HG03432 (cell line): ENCODE data around the gene VAV2.
A peak's percentile ranks its signal among the peaks of the same experiment; 100 is the strongest.

Experiments used
- ATAC-seq: cut with Tn5 transposase; IDR thresholded peaks from one replicate; pipeline ENCODE4 v1.9.1; 2021; ENCODE audit warnings: mild to moderate bottlenecking, moderate library complexity; ENCODE audit not compliant: unreplicated experiment

Gene VAV2

GRCh38 chr9:133981589-133981957, 10.6 kb downstream of the VAV2 start:
- no peak for ATAC-seq

- ATAC-seq: no peak
Measured at GRCh38 chr9:133980864-133981588, 11.1 kb downstream of the VAV2 start.

GRCh38 chr9:133979921-133980863, 11.9 kb downstream of the VAV2 start:
- ATAC-seq: peak; percentile 22

GRCh38 chr9:133979273-133979920, 12.7 kb downstream of the VAV2 start:
- peak; percentile 55 for ATAC-seq

GRCh38 chr9:133978899-133979272, 13.2 kb downstream of the VAV2 start:
- ATAC-seq: no peak

DNA sequence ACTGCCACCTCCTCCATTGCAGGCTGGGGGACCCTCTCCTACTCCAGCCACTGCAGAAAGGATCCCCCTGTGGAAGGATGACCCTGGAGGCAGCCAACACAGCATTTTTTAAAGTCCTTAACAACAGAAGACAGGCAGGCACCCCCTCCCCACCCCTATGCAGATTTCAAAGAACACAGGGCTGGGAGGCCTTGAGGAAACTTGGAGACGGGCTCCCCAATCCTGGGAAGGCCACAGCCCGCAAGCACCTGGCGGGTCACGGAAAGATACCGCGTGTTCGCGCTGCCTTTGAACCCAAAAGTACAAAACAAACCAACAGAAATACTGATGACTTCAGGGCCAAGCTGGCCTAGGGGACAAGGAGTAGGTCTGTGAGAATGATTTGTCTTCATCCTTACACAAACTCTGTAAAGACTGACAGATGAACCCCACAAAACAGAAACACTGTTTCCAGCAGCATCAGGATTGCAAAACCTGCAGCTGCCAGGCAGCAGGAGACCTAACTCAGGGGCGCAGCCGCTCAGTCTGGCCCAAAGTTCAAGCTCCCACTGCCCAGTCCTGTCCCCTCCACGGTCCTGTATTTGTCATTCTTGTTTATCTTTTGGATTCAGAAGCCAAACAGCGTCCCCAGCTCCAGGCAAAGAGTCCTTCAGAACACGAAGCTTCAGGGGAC, 13.8 kb downstream of the VAV2 start:
- ATAC-seq: no peak

DNA sequence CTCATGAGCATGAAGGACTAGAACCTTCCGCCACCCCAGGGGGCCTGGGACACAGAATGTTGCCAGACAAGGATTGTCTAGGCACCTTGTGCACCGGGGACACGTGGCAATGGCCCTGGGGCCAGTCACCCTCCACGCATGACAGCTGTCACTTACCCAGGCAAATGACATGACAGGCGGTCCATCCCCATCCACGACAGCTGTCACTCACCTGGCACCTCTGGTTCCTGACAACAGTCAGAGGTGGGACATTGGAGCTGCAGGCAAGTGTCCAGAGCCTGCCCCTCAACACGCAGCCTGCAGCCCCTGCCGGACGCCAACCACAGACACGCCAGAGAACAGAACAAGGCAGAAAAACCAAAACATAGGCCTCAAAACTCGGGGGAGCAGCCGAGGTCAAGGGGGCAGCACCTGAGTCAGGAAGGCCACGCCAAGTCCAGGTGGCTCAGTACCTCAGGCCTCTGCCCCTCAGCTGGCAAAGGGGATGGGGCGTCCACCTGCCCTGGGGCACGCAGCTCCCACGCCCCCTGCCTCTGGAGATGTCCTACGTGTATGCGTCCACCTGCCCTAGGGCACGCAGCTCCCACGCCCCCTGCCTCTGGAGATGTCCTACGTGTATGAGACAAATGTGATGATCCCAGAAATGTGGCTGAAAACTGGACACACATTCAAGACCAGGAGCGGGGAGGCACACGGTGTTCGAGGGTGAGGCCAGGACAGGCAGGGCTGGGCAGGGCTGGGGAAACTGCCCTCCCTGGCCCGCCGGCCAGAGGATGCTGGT, 14.5 kb downstream of the VAV2 start:
- no peak for ATAC-seq

- no peak for ATAC-seq
Measured at GRCh38 chr9:133976887-133977286, 15.2 kb downstream of the VAV2 start.

- ATAC-seq: no peak
Measured at GRCh38 chr9:133976191-133976861, 15.8 kb downstream of the VAV2 start.

DNA sequence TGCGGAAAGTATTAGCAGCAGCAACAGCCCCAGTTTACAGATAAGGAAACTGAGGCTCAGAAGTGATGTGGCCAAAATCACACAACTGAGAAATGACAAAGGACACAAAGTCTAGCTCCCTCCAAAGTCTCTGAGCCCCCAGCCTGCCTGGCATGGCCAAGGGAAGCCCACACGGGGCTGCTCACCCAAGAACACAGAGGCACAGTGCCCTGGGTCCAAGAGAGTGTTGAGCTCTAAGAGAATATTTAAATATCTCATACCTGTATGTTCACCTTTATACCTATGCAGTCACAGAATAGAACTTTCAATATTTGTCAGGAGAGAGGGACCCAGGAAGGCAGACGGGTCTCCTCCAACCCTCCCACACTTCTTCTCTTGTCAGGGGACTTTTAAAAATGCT, 16.6 kb downstream of the VAV2 start:
- no peak for ATAC-seq

- ATAC-seq: no peak
Measured at GRCh38 chr9:133974631-133975341, 17.3 kb downstream of the VAV2 start.

GRCh38 chr9:133973791-133974630, 18.1 kb downstream of the VAV2 start:
- ATAC-seq: no peak

DNA sequence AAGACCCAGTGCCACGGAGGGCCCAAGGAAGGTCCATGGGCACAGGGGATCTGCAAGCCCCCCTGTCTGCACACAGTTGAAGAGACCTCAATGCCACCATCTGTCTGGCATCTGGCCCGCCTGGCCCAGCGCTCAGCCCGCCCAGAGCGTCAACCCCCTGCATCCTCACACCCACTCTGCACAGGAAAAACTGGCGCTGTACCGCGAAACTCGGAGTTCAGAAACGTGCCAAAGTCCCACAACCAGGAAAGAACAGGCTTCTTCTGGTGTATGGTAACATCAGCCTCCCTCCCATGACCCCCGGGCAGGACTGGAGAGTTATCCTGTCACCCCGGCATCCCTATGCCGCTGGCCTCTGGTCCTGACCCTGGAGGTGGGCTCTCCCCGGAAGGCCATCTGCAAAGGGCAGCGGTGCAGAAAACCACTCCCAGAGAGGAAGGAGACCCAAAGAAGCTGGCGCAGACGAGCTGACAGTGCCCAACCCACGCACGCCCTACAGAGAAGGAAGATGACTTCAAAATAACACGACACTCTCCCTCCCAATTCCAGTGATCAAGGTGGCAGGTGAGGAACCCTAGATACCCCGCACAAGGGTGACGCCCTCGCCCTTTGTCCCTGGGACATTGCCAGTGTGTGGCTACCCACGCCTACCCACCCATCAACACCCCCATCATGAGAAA, 18.9 kb downstream of the VAV2 start:
- ATAC-seq: no peak

DNA sequence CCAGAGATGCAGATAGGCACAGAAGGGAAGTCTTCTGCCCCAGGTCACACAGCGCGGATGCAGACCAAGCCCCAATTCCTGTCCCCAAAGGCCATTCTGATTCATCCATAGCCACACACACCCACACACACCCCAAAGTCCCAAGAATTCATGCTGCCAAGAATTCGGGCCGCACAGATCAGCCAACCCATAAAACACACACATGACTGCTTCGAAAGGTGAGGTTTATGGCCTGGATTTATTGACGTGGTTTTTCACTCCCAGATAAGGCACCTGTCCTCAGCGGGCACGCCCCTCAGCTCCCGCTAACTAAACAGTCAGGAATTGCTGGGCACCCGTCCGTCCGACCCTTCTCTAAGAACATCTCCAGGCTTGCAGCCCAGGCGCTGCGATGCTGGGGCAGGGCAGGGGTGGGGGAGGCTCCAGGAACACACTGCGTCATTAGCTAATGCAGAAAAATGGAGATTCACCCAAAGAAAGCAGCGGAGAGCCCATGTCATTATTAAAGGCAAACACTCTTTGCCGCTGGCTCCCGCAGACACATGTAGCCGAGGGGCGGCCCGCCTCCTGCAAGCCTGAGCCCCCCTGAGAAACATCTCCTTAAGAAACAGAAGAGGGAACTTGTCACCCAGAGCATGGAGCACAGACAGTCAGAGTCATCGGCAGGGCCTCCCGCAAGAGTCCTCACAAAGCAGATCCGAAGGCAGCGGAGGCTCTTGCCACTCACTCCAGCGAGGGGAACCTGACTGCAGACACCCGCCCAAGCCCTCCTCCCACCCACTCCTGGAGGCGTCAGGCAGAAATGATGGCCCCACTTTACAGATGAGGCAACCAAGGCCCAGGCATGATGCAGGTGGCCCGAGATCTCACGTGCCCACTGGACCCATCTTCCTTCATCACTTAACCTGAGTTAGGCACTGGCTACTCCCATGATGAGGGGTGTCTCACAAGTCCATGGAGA, 19.9 kb downstream of the VAV2 start:
- ATAC-seq: no peak

DNA sequence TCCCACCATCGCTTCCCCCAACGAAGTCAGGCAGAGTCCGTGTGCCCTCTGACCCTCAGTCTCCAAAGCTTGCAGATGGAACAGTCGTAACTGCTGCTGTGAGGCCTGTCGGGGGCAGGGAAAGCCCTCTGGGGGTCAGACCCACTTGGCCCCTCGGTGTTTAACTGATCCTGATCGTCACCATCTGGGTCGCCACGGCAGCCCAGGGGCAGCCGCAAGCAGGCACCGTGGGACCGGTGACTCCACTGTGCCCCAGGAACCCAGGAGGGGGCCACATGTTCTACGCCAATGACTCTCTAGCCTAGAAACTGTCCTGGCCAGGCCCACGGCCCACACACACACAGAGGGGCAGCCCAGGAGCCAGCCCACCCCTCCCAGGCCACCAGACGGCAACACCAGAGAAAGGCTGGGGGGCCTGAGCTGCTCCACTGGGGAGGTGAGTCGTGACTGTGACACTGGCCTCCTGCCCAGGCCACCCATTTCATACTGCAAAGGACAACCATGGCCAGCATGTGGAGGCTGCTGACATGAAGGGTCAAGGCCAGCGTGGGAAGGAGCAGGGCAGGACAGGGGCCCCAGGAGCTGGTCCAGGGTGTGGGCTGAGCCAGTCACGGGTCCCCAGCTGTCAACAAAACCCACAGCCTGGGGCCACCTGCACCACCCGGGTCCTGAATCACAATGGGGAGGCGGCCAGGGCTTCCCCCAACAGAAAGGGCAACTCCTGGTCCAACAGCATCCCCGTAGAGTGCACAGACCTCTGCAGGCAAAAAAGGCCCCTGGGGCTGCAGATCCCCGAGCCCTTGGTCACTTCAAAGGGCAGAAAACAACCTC, 20.8 kb downstream of the VAV2 start:
- no peak for ATAC-seq

DNA sequence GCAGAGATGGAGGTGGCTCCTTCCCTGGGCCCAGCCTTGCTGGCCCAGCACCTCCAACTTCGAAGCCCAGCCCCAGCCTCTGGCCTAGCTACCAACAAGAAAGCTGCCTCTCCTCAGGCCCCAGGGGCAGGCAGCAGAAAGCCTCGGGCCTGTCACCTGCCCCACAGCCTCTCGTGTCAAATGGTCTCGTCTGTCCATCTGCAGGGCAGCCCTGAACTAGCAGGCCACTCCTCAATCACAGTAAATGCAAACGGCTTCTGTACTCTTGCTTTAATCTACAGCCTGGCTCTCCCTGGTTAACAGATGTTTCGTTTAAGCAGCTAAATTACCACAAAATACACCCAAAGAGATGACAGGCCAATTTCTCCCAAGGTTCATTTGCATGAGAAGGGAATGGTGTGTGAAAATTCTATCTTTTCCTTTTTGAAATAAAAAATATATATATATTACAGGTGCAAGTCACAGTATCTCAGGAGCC, 21.5 kb downstream of the VAV2 start:
- ATAC-seq: no peak
